Activated gamma-delta T cell treated with Interleukin-2 at 50 U/mL for 16 hours (primary cell): ENCODE data around the gene TIMM21.

Experiments used
- DNase-seq: peaks from one replicate; pipeline ENCODE4 v3.0.0-alpha.2; 2020

The TIMM21 gene

DNA sequence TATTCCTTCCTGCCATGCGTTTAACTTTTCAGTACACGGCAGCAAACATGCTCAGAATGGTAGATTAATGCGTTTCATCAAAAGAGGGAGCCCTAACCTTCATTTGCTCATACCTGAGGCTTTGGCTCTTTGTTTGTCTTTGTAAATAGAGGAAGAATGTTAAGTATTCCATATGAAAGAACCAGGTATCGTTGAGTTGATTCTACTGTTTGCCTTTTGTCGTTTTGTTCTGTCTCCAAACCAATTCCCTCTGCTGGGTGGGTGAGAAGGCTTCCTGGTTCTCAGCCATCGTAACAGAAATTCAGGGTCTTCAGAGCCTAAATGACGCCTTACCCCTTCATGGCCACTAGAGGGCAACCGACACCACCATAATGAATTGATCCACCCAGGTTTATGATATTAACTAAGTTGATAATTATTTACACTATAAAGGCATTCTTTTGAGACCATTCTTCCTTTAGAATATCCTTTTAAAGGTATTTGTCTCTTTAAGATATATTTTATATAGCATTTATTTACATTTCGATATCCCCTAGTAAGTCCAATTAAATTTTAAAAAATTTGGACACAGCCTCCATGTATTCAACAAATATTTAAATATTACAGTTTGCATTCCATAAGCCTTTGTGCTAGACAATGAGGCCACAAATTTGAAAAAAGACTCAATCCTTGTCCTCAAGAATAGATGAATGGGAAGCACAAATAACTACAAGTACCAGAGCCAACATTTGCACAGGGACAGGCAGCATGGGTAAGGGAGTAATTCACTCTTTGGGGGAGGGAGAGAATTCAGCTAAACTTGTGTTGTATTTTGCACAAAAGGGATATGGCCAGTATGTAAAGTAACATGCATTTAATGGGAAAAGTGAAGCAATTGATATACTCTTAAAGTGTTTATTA lies 48.1 kb downstream of the TIMM21 start:
- peak; percentile 37 for DNase-seq

- no peak for DNase-seq
Observed at GRCh38 chr18:74197705-74198341, 49.5 kb downstream of the TIMM21 start.

GRCh38 chr18:74198453-74198852 lies 50.1 kb downstream of the TIMM21 start:
- DNase-seq = no peak

GRCh38 chr18:74200780-74201179 lies 52.5 kb downstream of the TIMM21 start:
- DNase-seq = no peak

DNA sequence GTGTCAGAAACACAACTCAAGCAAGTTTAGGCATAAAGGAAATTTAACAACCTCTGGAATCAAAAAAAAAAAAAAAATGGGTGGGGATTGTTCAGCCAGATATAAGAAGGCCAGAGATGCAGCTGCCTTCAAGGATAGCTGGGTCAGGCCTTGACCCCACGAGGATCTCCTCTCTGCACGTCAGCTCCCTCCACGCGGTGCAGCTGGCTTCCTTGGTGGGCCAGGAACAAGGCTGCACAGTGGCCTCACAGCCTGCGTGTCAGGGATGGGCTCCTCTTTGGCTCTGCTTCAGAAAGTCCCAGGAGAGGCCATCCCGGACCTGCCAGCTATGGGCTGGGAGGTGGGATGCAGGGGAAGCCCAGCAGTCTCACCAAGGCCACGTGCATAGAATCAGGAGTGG lies 55.5 kb downstream of the TIMM21 start:
- no peak for DNase-seq

GRCh38 chr18:74204526-74205152 lies 56.3 kb downstream of the TIMM21 start:
- DNase-seq = no peak
